Dermis microvascular lymphatic vessel endothelial cell (primary cell): ENCODE data around the gene NISCH. TPM values are rescaled to one million over a fixed set of nuclear protein-coding genes. Genes with fewer than 3 reads are reported as not detected.

Experiments
- DNase-seq, 2 donors: peaks; one replicate each; pipeline versions ENCODE4 v3.0.0 to v3.0.0-alpha.2; 2010; ENCODE audit warnings: low read depth in 2 of 2
- total RNA-seq: library from RNA; depleted of rRNA; stranded (reverse); fragments of >200 nt; gene quantifications from 2 replicates; pipeline ENCODE4 v1.2.1, GENCODE V29; 2014

The NISCH gene
- total RNA-seq, result 27.7 and 38.3 TPM in 2 replicates

GRCh38 chr3:52455283-52456168 lies at the start of gene NISCH:
NISCH (plus strand) TSS chr3:52455604; CDS start chr3:52455642, 38 bp downstream.
- DNase-seq, result peak; percentile 50 to 88

- DNase-seq, result no peak
These were observed 49.2 kb upstream of the NISCH start for GRCh38 chr3:52406231-52406661.

- DNase-seq, result no peak
These were observed 48.5 kb upstream of the NISCH start for GRCh38 chr3:52406791-52407510.

- no peak for DNase-seq
These were observed 47.6 kb upstream of the NISCH start for GRCh38 chr3:52407779-52408178.

- no peak for DNase-seq
These were observed 46.9 kb upstream of the NISCH start for GRCh38 chr3:52408466-52408865.

- no peak for DNase-seq
These were observed 39.6 kb upstream of the NISCH start for GRCh38 chr3:52415800-52416199.

GRCh38 chr3:52420388-52420787 lies 35.0 kb upstream of the NISCH start:
- no peak for DNase-seq

GRCh38 chr3:52422669-52423068 lies 32.7 kb upstream of the NISCH start:
- no peak for DNase-seq

GRCh38 chr3:52423173-52423572 lies 32.2 kb upstream of the NISCH start:
- DNase-seq, result no peak

- peak; percentile 71 to 91 for DNase-seq
These were observed 27.0 kb upstream of the NISCH start for GRCh38 chr3:52428151-52429005.

- no peak for DNase-seq
These were observed 26.4 kb upstream of the NISCH start for GRCh38 chr3:52429031-52429430.

GRCh38 chr3:52429779-52430415 lies 25.5 kb upstream of the NISCH start:
- DNase-seq, result peak; percentile 87 to 100

- no peak for DNase-seq
These were observed 25.0 kb upstream of the NISCH start for GRCh38 chr3:52430416-52430810.

GRCh38 chr3:52431459-52432223 lies 23.8 kb upstream of the NISCH start:
- DNase-seq, result peak in 1 of 2 donors; percentile 34

- no peak for DNase-seq
These were observed 23.2 kb upstream of the NISCH start for GRCh38 chr3:52432225-52432624.

GRCh38 chr3:52432691-52433141 lies 22.7 kb upstream of the NISCH start:
- DNase-seq, result no peak

GRCh38 chr3:52433328-52433995 lies 21.9 kb upstream of the NISCH start:
- DNase-seq, result no peak

GRCh38 chr3:52433996-52434479 lies 21.4 kb upstream of the NISCH start:
- DNase-seq, result no peak

- no peak for DNase-seq
These were observed 20.8 kb upstream of the NISCH start for GRCh38 chr3:52434491-52435115.
